GM18508 (cell line): ENCODE results near the gene MPHOSPH6.
"Not testable (repeated sequence)": the region's sequence is repeated elsewhere in the genome, so short reads cannot be mapped to it uniquely, and the experiment has no call there.

Experiments used
- ATAC-seq: cut with Tn5 transposase; IDR thresholded peaks from one replicate; pipeline ENCODE4 v1.9.1; 2021; ENCODE audit warnings: moderate number of reproducible peaks; ENCODE audit not compliant: insufficient read depth, unreplicated experiment

Gene MPHOSPH6

DNA sequence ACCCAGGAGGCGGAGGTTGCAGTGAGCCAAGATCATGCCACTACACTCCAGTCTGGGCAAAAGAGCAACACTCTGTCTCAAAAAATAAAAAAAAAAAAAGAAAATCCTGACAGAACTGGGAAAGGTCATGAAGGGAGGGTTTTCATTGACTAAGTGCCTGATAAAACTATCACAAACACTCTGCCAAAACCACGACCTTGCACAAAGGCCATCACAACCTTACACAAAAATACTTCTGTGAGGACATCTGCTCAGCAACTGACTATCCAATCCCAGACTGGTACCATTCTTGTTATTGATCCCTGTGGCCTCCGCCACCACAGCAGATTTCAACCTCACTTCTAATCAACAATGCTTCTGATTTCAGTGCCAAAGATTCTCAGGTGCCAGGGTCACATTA is 40.1 kb downstream of the MPHOSPH6 start:
- ATAC-seq = no peak

- no peak for ATAC-seq
Observed at GRCh38 chr16:82124651-82125050, 45.4 kb downstream of the MPHOSPH6 start.

DNA sequence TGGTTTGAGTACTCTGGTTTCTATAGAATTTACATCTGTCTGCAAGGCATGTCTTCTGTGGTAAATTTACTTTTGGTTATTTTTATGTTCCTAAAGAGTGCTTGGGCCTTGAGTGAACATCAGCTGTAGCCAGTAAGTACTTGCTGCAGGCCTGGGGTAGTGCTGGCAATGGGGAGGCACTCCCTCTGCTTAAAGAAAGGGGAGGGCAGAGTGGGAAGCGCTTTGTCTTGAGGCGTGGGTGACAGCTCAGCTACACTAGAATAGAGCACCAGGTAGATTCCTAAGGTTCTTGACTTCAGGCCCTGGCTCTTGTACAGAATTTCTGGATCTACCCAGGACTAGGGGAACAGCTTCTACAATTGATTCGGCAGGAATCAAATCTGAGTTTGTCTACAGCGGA is 50.6 kb downstream of the MPHOSPH6 start:
- no peak for ATAC-seq

DNA sequence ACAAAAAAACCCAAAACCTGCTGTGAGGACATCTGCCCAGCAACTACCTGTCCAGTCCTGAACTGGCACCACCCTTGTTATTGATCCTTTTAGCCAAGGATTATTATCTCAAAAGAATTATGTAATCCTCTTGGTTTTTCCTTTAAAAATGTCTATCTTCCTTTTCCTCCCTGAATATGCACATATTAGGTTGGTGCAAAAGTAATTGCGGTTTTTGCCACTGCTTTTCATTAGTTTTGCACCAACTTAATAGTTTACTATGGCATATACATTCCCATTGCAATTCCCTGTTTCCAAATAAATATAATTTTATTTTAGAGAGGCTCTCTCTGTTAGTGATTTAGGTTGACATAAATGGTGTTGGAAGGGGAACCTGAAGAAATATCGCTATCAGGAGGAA is 51.3 kb downstream of the MPHOSPH6 start:
- no peak for ATAC-seq

GRCh38 chr16:82116535-82116934 is 53.5 kb downstream of the MPHOSPH6 start:
- ATAC-seq = no peak

- no peak for ATAC-seq
Observed at GRCh38 chr16:82113741-82114140, 56.3 kb downstream of the MPHOSPH6 start.

GRCh38 chr16:82111944-82112343 is 58.1 kb downstream of the MPHOSPH6 start:
- no peak for ATAC-seq

DNA sequence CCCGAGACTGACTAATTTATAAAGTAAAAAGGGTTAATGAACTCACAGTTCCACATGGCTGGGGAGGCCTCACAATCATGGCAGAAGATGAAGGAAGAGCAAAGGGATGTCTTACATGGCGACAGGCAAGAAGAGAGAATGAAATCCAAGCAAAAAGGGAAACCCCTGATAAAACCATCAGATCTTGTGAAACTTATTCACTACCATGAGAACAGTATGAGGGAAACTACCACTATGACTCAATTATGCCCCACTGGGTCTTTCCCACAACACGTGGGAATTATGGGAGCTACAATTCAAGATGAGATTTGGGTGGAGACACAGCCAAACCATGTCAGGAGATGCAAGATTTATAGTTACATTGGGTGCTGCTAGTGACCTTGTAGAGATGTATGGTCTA is 60.8 kb downstream of the MPHOSPH6 start:
- not testable (repeated sequence) for ATAC-seq

GRCh38 chr16:82108774-82109173 is 61.2 kb downstream of the MPHOSPH6 start:
- ATAC-seq = no peak

GRCh38 chr16:82108100-82108499 is 61.9 kb downstream of the MPHOSPH6 start:
- ATAC-seq = no peak

- no peak for ATAC-seq
Observed at GRCh38 chr16:82105107-82105506, 64.9 kb downstream of the MPHOSPH6 start.
